Measurements from ENCODE around the gene NAP1L4. TPM values are rescaled to one million over a fixed set of nuclear protein-coding genes. Genes with fewer than 3 reads are reported as not detected.

NAP1L4 gene
- total RNA-seq, 1 donor from 2014 or later, result 83.5 TPM

- no peak for DNase-seq (ENCODE audit: low spot score)
- no peaks in the 10 kb centered on the region for H3K9me3 Mint-ChIP-seq (ENCODE audit: low read depth)
- H3K27me3 Mint-ChIP-seq (ENCODE audit: low read depth), result no peaks in the 10 kb centered on the region
- H3K4me1 Mint-ChIP-seq (ENCODE audit: low read depth), result peaks cover 37% of the 10 kb centered on the region
- peak overlapping the region; percentile 96 for H3K4me3 Mint-ChIP-seq (ENCODE audit: unreplicated experiment)
- H3K36me3 Mint-ChIP-seq (ENCODE audit: low read depth), result peaks cover 4% of the 10 kb centered on the region
- no peak for TF ChIP-seq CTCF (IDR thresholded peaks at IDR 0.05)
- H3K27ac Mint-ChIP-seq (ENCODE audit: unreplicated experiment), result peak overlapping the region; percentile 98
Observed at GRCh38 chr11:2991452-2992233, 486 bp downstream of the NAP1L4 start.

GRCh38 chr11:2990617-2991451 lies 1.3 kb downstream of the NAP1L4 start:
- Mint-ChIP-seq H3K4me1 (ENCODE audit: low read depth) (peaks cover 40% of the 10 kb centered on the region), H3K27me3 (ENCODE audit: low read depth) (no peaks in the 10 kb centered on the region), H3K9me3 (ENCODE audit: low read depth) (no peaks in the 10 kb centered on the region), H3K27ac (ENCODE audit: unreplicated experiment) (peak overlapping the region; percentile 98), H3K4me3 (ENCODE audit: unreplicated experiment) (peak overlapping the region; percentile 96), H3K36me3 (ENCODE audit: low read depth) (peaks cover 4% of the 10 kb centered on the region)
- no peak for TF ChIP-seq CTCF (IDR thresholded peaks at IDR 0.05)
- DNase-seq (ENCODE audit: low spot score), result no peak

- H3K4me1 Mint-ChIP-seq (ENCODE audit: low read depth), result peaks cover 42% of the 10 kb centered on the region
- H3K9me3 Mint-ChIP-seq (ENCODE audit: low read depth), result no peaks in the 10 kb centered on the region
- H3K27ac Mint-ChIP-seq (ENCODE audit: unreplicated experiment), result peak overlapping the region; percentile 98
- no peak for DNase-seq (ENCODE audit: low spot score)
- TF ChIP-seq CTCF (IDR thresholded peaks at IDR 0.05), result no peak
- peaks cover 5% of the 10 kb centered on the region for H3K36me3 Mint-ChIP-seq (ENCODE audit: low read depth)
- H3K27me3 Mint-ChIP-seq (ENCODE audit: low read depth), result no peaks in the 10 kb centered on the region
- H3K4me3 Mint-ChIP-seq (ENCODE audit: unreplicated experiment), result peak overlapping the region; percentile 96
Observed at GRCh38 chr11:2989551-2989950, 2.6 kb downstream of the NAP1L4 start.

- no peak for DNase-seq (ENCODE audit: low spot score)
Observed at GRCh38 chr11:2989006-2989405, 3.1 kb downstream of the NAP1L4 start.

More at GRCh38 chr11:2989006-2989405, 3.1 kb downstream of the NAP1L4 start:
- H3K4me3 Mint-ChIP-seq (ENCODE audit: unreplicated experiment), result peak overlapping the region; percentile 96
- no peak for TF ChIP-seq CTCF (IDR thresholded peaks at IDR 0.05)
- no peaks in the 10 kb centered on the region for H3K9me3 Mint-ChIP-seq (ENCODE audit: low read depth)
- H3K27ac Mint-ChIP-seq (ENCODE audit: unreplicated experiment), result peak overlapping the region; percentile 98
- H3K36me3 Mint-ChIP-seq (ENCODE audit: low read depth), result peaks cover 6% of the 10 kb centered on the region
- peaks cover 45% of the 10 kb centered on the region for H3K4me1 Mint-ChIP-seq (ENCODE audit: low read depth)
- no peaks in the 10 kb centered on the region for H3K27me3 Mint-ChIP-seq (ENCODE audit: low read depth)

Data from chondrocyte (in vitro differentiated cells).